ENCODE data around the gene BAZ2B.
"Not testable (repeated sequence)": the region's sequence is repeated elsewhere in the genome, so short reads cannot be mapped to it uniquely, and the experiment has no call there.

BAZ2B gene

DNA sequence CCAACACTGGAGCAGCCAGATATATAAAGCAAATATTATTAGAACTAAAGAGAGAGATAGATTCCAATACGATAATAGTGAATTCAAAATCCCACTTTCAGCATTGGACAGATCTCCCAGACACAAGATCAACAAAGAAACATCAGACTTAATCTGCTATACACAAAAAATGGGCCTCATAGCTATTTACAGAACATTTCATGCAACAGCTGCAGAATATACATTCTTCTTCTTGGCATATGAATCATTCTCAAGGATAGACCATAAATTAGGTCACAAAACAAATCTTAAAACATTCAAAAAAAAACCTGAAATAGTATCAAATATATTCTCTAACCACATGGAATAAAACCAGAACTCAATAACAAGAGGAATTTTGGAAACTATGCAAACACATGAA lies 23.8 kb upstream of the BAZ2B start:
- DNase-seq (ENCODE audit: insufficient read length, low spot score) (no peak), FAIRE-seq (no peak)
- TF ChIP-seq SPI1 (IDR thresholded peaks at IDR 0.05; ENCODE audit: low read depth, low read length): no peak
- no peak for TF ChIP-seq POLR2AphosphoS5 (IDR thresholded peaks at IDR 0.05; ENCODE audit: low read depth, low read length)
- no peak for TF ChIP-seq TAF1 (IDR thresholded peaks at IDR 0.05; ENCODE audit: low read depth, low read length)
- TF ChIP-seq POU2F2 (IDR thresholded peaks at IDR 0.05; ENCODE audit: low read depth, low read length): no peak
- TF ChIP-seq POLR2A (IDR thresholded peaks at IDR 0.05; ENCODE audit: low read depth, low read length): no peak
- TF ChIP-seq PAX5 (IDR thresholded peaks at IDR 0.05; ENCODE audit: insufficient read depth, low read length, severe bottlenecking): no peak

DNA sequence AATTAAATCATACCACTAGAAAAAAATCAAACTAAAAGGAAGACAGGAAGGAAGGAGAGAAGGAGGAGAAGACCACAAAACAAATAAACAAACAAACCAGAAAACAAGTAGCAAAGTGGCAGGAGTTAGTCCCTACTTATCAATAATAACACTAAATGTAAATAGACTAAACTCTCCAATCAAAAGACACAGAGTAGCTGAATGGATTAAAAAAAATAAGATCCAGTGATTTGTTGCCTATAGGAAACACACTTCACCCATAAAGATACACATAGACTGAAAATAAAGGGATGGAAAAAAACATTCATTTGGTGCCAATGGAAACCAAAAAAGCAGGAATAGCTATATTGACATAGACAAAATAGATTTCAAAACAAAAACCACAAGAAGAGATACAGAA lies 23.4 kb upstream of the BAZ2B start:
- no peak for FAIRE-seq
- no peak for DNase-seq (ENCODE audit: insufficient read length, low spot score)
- TF ChIP-seq TAF1 (IDR thresholded peaks at IDR 0.05; ENCODE audit: low read depth, low read length) (no peak), PAX5 (IDR thresholded peaks at IDR 0.05; ENCODE audit: insufficient read depth, low read length, severe bottlenecking) (no peak), POLR2AphosphoS5 (IDR thresholded peaks at IDR 0.05; ENCODE audit: low read depth, low read length) (no peak), POLR2A (IDR thresholded peaks at IDR 0.05; ENCODE audit: low read depth, low read length) (no peak), POU2F2 (IDR thresholded peaks at IDR 0.05; ENCODE audit: low read depth, low read length) (no peak), SPI1 (IDR thresholded peaks at IDR 0.05; ENCODE audit: low read depth, low read length) (no peak)

DNA sequence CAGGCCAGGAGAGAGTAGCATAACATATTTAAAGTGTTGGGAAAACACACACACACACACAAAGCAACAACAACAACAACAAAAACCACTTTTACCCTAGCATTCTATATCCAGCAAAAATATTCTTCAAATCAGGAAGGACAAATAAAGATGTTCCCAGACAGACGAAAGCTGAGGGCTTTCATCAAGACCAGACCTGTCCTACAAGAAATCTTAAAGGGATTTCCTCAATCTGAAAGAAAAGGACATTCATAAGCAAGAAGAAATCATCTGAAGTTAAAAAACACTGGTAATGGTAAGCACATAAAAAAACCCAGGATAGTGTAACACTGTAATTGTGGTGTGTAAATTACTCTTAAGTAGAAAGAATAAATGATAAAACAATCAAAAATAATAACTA lies 22.7 kb upstream of the BAZ2B start:
- no peak for DNase-seq (ENCODE audit: insufficient read length, low spot score)
- FAIRE-seq: no peak
- TF ChIP-seq POLR2AphosphoS5 (IDR thresholded peaks at IDR 0.05; ENCODE audit: low read depth, low read length) (no peak), POU2F2 (IDR thresholded peaks at IDR 0.05; ENCODE audit: low read depth, low read length) (no peak), TAF1 (IDR thresholded peaks at IDR 0.05; ENCODE audit: low read depth, low read length) (no peak), PAX5 (IDR thresholded peaks at IDR 0.05; ENCODE audit: insufficient read depth, low read length, severe bottlenecking) (no peak), POLR2A (IDR thresholded peaks at IDR 0.05; ENCODE audit: low read depth, low read length) (no peak), SPI1 (IDR thresholded peaks at IDR 0.05; ENCODE audit: low read depth, low read length) (no peak)

DNA sequence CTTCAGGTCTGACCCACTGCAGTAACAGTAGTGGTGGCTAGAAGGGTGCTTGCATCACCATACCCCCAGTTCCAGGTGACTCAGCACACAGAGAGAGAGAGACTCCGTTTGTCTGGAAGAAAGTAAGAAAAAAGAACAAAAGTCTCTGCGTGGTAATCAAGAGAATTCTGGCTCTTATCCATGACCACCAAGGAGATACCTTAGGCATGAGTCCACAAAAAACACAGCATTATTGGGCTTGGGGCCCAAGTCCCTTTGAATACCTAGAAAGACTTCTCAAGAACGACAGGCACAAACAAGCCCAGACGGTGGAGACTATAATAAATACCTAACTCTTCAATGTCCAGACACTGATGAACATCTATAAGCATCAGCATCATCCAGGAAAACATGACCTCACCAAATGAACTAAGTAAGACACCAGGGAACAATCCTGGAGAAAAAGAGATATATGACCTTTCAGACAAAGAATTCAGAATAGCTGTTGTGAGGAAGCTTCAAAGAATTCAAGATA lies 21.7 kb upstream of the BAZ2B start:
- TF ChIP-seq POLR2AphosphoS5 (IDR thresholded peaks at IDR 0.05; ENCODE audit: low read depth, low read length) (no peak), PAX5 (IDR thresholded peaks at IDR 0.05; ENCODE audit: insufficient read depth, low read length, severe bottlenecking) (no peak), SPI1 (IDR thresholded peaks at IDR 0.05; ENCODE audit: low read depth, low read length) (no peak), TAF1 (IDR thresholded peaks at IDR 0.05; ENCODE audit: low read depth, low read length) (no peak), POU2F2 (IDR thresholded peaks at IDR 0.05; ENCODE audit: low read depth, low read length) (no peak), POLR2A (IDR thresholded peaks at IDR 0.05; ENCODE audit: low read depth, low read length) (no peak)
- DNase-seq (ENCODE audit: insufficient read length, low spot score) (no peak), FAIRE-seq (no peak)

DNA sequence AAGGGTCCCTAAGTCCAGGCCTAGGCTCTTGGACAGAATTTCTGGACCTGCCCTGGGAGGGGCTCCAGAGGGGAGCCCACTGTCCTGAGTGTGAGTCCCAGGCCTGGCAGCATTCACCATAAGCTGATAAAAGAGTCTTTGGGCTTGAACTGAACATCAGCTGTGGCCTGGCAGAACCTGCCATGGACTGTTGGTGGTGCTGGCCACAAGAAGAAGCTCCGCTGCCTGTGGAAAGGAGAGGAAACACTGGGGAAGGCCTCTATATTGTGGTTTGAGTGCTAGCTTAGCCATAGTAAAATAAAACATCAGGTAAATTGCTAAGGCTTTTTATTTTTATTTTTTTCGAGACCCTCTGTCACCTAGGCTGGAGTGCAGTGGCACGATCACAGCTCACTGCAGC lies 20.9 kb upstream of the BAZ2B start:
- DNase-seq (ENCODE audit: insufficient read length, low spot score) (no peak), FAIRE-seq (no peak)
- TF ChIP-seq POLR2A (IDR thresholded peaks at IDR 0.05; ENCODE audit: low read depth, low read length): no peak
- no peak for TF ChIP-seq SPI1 (IDR thresholded peaks at IDR 0.05; ENCODE audit: low read depth, low read length)
- TF ChIP-seq POU2F2 (IDR thresholded peaks at IDR 0.05; ENCODE audit: low read depth, low read length): no peak
- TF ChIP-seq POLR2AphosphoS5 (IDR thresholded peaks at IDR 0.05; ENCODE audit: low read depth, low read length): no peak

DNA sequence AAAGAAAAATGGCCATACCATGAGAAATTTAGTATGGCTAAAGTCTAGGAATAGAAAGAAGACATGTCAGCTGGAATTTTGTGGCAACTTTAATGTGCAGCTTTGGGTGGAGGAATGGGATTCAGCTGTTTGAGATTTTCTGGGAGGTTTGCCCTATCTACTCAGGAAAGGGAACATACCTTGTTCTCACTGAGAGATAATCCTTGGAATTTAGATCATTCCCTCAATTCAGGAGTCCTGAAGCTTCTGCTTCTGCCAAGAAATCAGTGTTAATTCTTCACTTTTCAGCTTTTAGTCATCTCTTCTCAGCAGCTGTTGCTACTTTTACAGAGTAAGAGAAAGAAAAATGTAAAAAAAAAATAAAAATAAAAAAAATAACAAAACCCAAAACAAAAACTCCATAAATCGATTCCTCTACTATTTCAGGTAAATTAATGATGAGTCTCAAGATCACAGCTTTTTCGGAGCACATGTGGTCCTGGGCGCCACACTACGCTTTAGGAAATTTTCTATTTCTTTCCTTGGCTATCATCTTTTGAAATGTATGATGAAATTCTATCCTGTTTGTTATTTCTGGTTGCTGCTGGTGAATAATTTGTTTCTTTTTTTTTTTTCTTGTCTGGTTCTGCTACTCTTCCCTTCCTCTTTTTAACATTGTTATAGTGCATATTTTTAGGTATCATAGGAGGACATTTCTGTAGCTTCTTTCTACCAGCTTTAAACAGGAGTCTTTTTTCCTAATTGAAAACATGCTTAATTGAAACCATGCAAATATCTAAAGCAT lies 18.9 kb upstream of the BAZ2B start:
- DNase-seq (ENCODE audit: insufficient read length, low spot score): no peak
- TF ChIP-seq POLR2A (IDR thresholded peaks at IDR 0.05; ENCODE audit: low read depth, low read length): no peak
- TF ChIP-seq POLR2AphosphoS5 (IDR thresholded peaks at IDR 0.05; ENCODE audit: low read depth, low read length): no peak
- TF ChIP-seq PAX5 (IDR thresholded peaks at IDR 0.05; ENCODE audit: insufficient read depth, low read length, severe bottlenecking): no peak
- no peak for TF ChIP-seq POU2F2 (IDR thresholded peaks at IDR 0.05; ENCODE audit: low read depth, low read length)
- no peak for TF ChIP-seq SPI1 (IDR thresholded peaks at IDR 0.05; ENCODE audit: low read depth, low read length)
- no peak for TF ChIP-seq TAF1 (IDR thresholded peaks at IDR 0.05; ENCODE audit: low read depth, low read length)
- no peak for FAIRE-seq

DNA sequence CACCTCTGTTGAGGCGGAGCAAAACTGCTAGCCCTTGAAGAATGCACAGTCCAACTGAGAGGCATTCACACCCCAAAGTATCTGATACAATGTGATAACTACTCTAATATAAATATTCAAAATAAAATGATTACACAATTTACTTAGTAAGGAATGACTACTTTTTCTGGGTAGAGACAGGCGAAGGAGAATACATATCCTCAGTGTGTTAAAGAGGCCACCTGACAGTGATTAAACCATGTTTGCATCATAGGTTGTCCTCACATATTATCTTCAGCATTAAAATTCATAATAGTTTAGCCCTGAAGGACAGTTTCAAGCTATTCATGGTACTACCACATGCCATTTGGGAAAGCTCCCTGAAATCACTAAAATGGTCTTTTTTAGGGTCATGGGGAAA lies 16.9 kb upstream of the BAZ2B start:
- no peak for TF ChIP-seq SPI1 (IDR thresholded peaks at IDR 0.05; ENCODE audit: low read depth, low read length)
- TF ChIP-seq POLR2AphosphoS5 (IDR thresholded peaks at IDR 0.05; ENCODE audit: low read depth, low read length): no peak
- TF ChIP-seq PAX5 (IDR thresholded peaks at IDR 0.05; ENCODE audit: insufficient read depth, low read length, severe bottlenecking): no peak
- no peak for TF ChIP-seq POU2F2 (IDR thresholded peaks at IDR 0.05; ENCODE audit: low read depth, low read length)
- TF ChIP-seq POLR2A (IDR thresholded peaks at IDR 0.05; ENCODE audit: low read depth, low read length): no peak
- TF ChIP-seq TAF1 (IDR thresholded peaks at IDR 0.05; ENCODE audit: low read depth, low read length): no peak
- FAIRE-seq: no peak
- no peak for DNase-seq (ENCODE audit: insufficient read length, low spot score)

DNA sequence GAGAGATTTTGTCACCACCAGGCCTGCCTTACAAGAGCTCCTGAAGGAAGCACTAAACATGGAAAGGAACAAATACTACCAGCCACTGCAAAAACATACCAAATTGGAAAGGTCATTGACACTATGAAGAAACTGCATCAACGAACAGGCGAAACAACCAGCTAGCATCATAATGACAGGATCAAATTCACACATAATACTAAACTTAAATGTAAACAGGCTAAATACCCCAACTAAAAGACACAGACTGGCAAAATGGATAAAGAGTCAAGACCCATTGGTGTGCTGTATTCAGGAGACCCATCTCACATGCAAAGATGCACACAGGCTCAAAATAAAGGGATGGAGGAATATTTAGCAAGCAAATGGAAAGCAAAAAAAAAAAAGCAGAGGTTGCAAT lies 9.3 kb upstream of the BAZ2B start:
- FAIRE-seq: not testable (repeated sequence)

DNA sequence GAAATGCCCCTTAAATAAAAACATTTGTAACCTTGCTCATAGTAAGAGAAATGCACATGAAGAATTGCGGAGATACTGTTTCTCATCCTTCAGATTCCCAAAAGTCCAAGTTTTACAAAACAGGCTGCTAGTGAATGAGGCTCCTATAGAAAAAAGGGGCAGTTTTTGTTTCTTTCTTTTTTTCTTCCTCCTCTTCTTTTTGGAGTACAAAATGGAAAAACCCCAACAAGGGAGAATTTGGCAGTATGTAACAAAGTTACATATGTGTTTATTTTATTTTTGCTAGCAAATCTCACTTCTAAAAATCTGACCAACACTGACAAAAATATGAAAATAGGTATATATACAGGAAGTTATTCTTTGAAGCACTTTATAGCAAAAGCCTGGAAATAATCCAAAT lies 7.1 kb upstream of the BAZ2B start:
- TF ChIP-seq POLR2AphosphoS5 (IDR thresholded peaks at IDR 0.05; ENCODE audit: low read depth, low read length) (no peak), PAX5 (IDR thresholded peaks at IDR 0.05; ENCODE audit: insufficient read depth, low read length, severe bottlenecking) (no peak), TAF1 (IDR thresholded peaks at IDR 0.05; ENCODE audit: low read depth, low read length) (no peak), POU2F2 (IDR thresholded peaks at IDR 0.05; ENCODE audit: low read depth, low read length) (no peak), POLR2A (IDR thresholded peaks at IDR 0.05; ENCODE audit: low read depth, low read length) (no peak), SPI1 (IDR thresholded peaks at IDR 0.05; ENCODE audit: low read depth, low read length) (no peak)
- DNase-seq (ENCODE audit: insufficient read length, low spot score) (no peak), FAIRE-seq (no peak)

More for the DNA sequence above, 9.3 kb upstream of the BAZ2B start:
- DNase-seq (ENCODE audit: insufficient read length, low spot score): not testable (repeated sequence)

DNA sequence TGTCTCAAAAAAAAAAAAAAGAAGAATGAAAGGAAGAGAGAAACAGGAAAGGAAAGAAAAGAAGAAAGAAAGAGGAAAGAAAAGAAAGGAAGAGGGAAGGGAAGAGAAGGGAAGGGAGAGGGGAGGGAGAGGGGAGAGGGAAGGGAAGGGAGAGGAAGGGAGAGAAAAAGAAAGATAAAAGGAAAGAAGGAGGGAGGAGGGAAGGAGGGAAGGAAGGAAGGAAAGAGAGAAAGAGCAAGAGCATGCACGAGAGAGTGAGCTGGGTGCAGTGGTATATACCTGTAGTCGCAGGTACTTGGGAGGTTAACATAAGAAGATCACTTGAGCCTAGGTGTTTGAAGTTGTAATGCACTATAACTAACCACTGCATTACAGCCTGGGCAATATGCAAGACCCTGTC lies 6.6 kb upstream of the BAZ2B start:
- TF ChIP-seq POLR2A (IDR thresholded peaks at IDR 0.05; ENCODE audit: low read depth, low read length): no peak
- FAIRE-seq (no peak), DNase-seq (ENCODE audit: insufficient read length, low spot score) (no peak)
